Ovary (tissue), 9 donors: ENCODE results near the gene PALD1. TPM values are rescaled to one million over a fixed set of nuclear protein-coding genes. Genes with fewer than 3 reads are reported as not detected.

ENCODE experiments used
- DNase-seq, 5 donors: peaks; one replicate each; pipeline ENCODE4 v3.0.0-alpha.2; 2019 to 2020
- H3K27ac ChIP-seq, 2 donors: fragments of 200-600 bp; one replicate each; pipeline versions ENCODE4 v1.5.1 to v1.8.0; 2019 to 2022
- H3K27me3 ChIP-seq: fragments of 200-600 bp; one replicate; pipeline ENCODE4 v1.8.0; 2022
- H3K36me3 ChIP-seq: fragments of 200-600 bp; sonication (generic); one replicate; pipeline ENCODE4 v1.5.1; 2019
- H3K4me1 ChIP-seq: one replicate; pipeline ENCODE4 v1.8.1; 2013; ENCODE audit warnings: mild to moderate bottlenecking, moderate library complexity; ENCODE audit not compliant: insufficient read depth
- H3K4me3 ChIP-seq: fragments of 200-600 bp; sonication (generic); one replicate; pipeline ENCODE4 v1.5.1; 2017
- H3K9me3 ChIP-seq, 2 donors: fragments of 200-600 bp in 1 of 2; sonication (generic) in 1 of 2; one replicate each; pipeline versions ENCODE4 v1.5.1 to v1.8.1; 2013 to 2019; ENCODE audit warnings: mild to moderate bottlenecking in 1 of 2, moderate library complexity in 1 of 2
- EP300 ChIP-seq: sonication (generic); formaldehyde crosslinking; IDR thresholded peaks from one replicate; pipeline ENCODE4 v1.6.1; 2017; ENCODE audit warnings: antibody characterized with exemption
- POLR2A ChIP-seq: fragments of 450-650 bp; IDR thresholded peaks from one replicate; pipeline ENCODE4 v1.6.1; 2017; ENCODE audit warnings: antibody characterized with exemption, mild to moderate bottlenecking, moderate library complexity
- WGBS, 3 donors: extraction: QIAGEN DNeasy Blood & Tissue Kit in 1 of 3; methylation state at CpG; one replicate each; pipeline versions ENCODE4 v1.1.5 to v1.1.7; 2013 to 2017; 5-methylcytosine and 5-hydroxymethylcytosine counted together
- intact Hi-C, 4 donors: fragments of 100-400 bp; cut with DNase I; formaldehyde crosslinking; loops; one replicate each; pipeline versions ENCODE4 v1.11.0 to v1.15.1; 2022 to 2023
- polyA plus RNA-seq, 2 donors: library from polyadenylated mRNA; stranded (reverse); fragments of 200-250 nt in 1 of 2; fragments of 350-450 nt in 1 of 2; fragmentation: Illumina TruSeq in 1 of 2; extraction: RNeasy Lipid Tissue Mini Kit (QIAGEN cat#74804) in 1 of 2; gene quantifications; one replicate each; pipeline ENCODE4 v1.2.3, GENCODE V29; 2013 to 2014
- total RNA-seq, 7 donors: library from RNA; depleted of rRNA in 2 of 7; stranded (reverse); fragments of >200 nt in 2 of 7; fragmentation: NEBNext Ultra II Directional in 3 of 7; extraction: Animal tissue kit (Norgen Biotek cat#: 25700) in 3 of 7; gene quantifications; one replicate each; pipeline versions ENCODE4 v1.1.0 to v1.2.4, GENCODE V29; 2016 to 2023
- TF ChIP-seq, protein P1 (sequence below), 3 donors: fragments of 450-650 bp in 2 of 3; fragments of 200-600 bp in 1 of 3; IDR thresholded peaks; one replicate each; pipeline versions ENCODE4 v1.5.1 to v1.8.0; 2016 to 2022; ENCODE audit warnings: antibody characterized with exemption in 3 of 3, mild to moderate bottlenecking in 1 of 3
- donor health status: DM: no; HTN: no; CAD: no; lungs with moderate emphysema.
- donor health status: DM: no; HTN: no; CAD: no.
- donor health status: Bipolar disorder and iron deficiency.
- donor health status: DM: yes; HTN: yes; CAD: no.
- donor health status: DM: no; HTN: no; CAD: no.
- donor health status: DM: yes; HTN: yes; CAD: no.

Gene PALD1
- total and polyA plus RNA-seq, 9 donors: 2.2 to 10.5 (median 6.8) TPM

DNA sequence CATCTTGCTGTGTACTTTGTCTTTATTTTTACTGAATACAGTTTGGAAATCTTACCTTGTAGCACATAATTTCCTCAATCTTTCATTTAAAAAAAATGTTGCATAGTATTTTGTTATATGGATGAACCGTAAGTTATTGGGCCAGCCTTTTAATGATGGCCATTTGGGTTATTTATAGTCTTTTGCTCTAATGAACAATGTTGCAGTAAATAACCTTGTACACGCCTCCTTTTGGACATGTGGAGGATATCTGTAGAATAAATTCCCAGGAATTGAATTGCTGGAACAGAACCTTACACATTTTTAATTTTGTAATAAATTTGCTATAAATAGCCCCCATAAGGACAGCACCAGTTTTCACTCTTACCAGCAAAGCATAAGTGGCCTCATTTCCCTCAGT lies 136.6 kb downstream of the PALD1 start:
- Histone ChIP-seq H3K27me3 (no peaks in the 10 kb centered on the region), H3K27ac (no peak overlapping the region), H3K4me1 (no peaks in the 10 kb centered on the region), H3K4me3 (no peak overlapping the region), H3K9me3 (no peaks in the 10 kb centered on the region), H3K36me3 (no peaks in the 10 kb centered on the region)
- WGBS, 3 donors: 85 to 97% (median 97%) methylated on average over 2 of the region's 2 CpGs
- no peak for DNase-seq
- TF ChIP-seq POLR2A: no peak
- no peak for TF ChIP-seq EP300
- TF ChIP-seq, protein P1, sequence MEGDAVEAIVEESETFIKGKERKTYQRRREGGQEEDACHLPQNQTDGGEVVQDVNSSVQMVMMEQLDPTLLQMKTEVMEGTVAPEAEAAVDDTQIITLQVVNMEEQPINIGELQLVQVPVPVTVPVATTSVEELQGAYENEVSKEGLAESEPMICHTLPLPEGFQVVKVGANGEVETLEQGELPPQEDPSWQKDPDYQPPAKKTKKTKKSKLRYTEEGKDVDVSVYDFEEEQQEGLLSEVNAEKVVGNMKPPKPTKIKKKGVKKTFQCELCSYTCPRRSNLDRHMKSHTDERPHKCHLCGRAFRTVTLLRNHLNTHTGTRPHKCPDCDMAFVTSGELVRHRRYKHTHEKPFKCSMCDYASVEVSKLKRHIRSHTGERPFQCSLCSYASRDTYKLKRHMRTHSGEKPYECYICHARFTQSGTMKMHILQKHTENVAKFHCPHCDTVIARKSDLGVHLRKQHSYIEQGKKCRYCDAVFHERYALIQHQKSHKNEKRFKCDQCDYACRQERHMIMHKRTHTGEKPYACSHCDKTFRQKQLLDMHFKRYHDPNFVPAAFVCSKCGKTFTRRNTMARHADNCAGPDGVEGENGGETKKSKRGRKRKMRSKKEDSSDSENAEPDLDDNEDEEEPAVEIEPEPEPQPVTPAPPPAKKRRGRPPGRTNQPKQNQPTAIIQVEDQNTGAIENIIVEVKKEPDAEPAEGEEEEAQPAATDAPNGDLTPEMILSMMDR (IDR thresholded peaks at IDR 0.05): no peak
- intact Hi-C loops: no loop called here

DNA sequence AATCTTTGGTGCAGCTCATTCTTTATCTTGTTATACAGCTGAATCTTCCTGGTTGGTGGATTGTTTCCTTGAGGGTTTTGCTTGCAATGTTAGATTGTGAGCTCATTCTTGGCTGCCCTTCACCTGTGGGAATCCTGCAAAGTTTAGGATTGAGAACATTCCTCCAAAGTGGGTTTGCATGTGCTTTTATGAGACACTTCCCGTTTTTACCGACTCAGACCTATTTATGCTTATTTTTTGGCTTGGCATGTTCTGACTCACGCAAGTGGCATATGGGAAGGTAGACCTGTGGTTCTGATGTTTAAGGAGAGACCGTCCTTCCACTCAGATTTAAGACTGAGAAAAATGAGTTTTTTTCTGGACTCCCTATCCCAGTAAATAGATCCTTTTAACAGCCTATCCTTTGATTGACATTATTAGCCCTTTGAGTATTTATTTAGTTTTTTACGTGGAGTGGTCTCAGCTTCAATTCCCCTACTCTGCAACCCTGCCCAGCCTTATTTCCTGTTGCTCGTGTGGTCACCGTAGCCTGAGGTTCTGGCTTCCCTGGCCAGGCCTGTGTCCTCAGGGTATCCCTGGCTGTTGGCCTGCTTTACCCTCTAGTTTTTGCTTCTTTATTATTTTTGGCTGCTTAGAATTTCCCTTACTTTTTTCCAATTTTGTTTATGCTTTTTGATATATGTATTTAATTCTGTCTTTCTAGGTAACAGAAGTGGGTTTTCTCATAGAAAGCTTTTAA lies 137.4 kb downstream of the PALD1 start:
- intact Hi-C loops: no loop called here

DNA sequence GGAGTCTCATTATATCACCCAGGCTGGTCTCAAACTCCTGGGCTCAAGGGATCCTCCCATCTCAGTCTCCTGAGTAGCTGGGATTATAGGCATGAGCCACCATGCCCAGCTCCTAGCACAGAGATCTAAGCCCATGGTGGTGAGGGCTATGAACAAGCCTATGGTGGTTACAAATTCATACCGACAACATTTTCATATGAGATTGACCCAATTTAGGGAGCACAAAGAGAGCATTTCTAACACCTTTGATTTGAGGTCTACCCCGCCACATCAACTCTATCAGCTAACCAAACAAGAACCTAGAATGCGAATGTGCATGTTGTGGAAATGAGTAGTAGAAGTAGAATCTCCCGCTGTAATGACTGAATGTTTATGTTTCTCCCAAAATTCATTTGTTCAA lies 138.2 kb downstream of the PALD1 start:
- no peak overlapping the region for H3K27ac ChIP-seq
- no peak overlapping the region for H3K4me3 ChIP-seq
- intact Hi-C loops: no loop called here
- TF ChIP-seq EP300 (no peak), POLR2A (no peak)
- TF ChIP-seq, protein P1 (IDR thresholded peaks at IDR 0.05): no peak
- peaks cover 0 to 4% of the 10 kb centered on the region in 2 donors for H3K9me3 ChIP-seq
- WGBS, 3 donors: 98% methylated on average over 4 of the region's 4 CpGs
- DNase-seq: no peak
- no peaks in the 10 kb centered on the region for H3K4me1 ChIP-seq
- no peaks in the 10 kb centered on the region for H3K36me3 ChIP-seq
- no peaks in the 10 kb centered on the region for H3K27me3 ChIP-seq

More for the DNA sequence above, 137.4 kb downstream of the PALD1 start:
- Histone ChIP-seq H3K4me1 (no peaks in the 10 kb centered on the region), H3K27me3 (no peaks in the 10 kb centered on the region), H3K9me3 (peaks cover 0 to 4% of the 10 kb centered on the region in 2 donors), H3K36me3 (no peaks in the 10 kb centered on the region), H3K4me3 (no peak overlapping the region), H3K27ac (no peak overlapping the region)
- no peak for DNase-seq
- TF ChIP-seq POLR2A: no peak
- TF ChIP-seq, protein P1 (IDR thresholded peaks at IDR 0.05): no peak
- TF ChIP-seq EP300: no peak
- 78 to 90% (median 79%) methylated on average over 7 of the region's 7 CpGs for WGBS, 3 donors

Other genes starting within 250 kb of the PALD1 start
- 100 to 1,000 TPM in 1 of 7 donors, 10 to 100 TPM in 6; 36.8 to 162 (median 78.4) TPM for gene PPA1, start 245.3 kb upstream of the PALD1 start, total RNA-seq
- gene PPA1, start 245.3 kb upstream of the PALD1 start, polyA plus RNA-seq: 10 to 100 TPM; 66.8 to 93.3 TPM
- 1 to 10 TPM in 1 of 7 donors, under 1 TPM in 6; 0.15 to 1.1 (median 0.24) TPM for gene NPFFR1, start 194.8 kb upstream of the PALD1 start, total RNA-seq
- gene NPFFR1, start 194.8 kb upstream of the PALD1 start, polyA plus RNA-seq: under 1 TPM; 0.04 to 0.10 TPM
- 1 to 10 TPM; 2.1 to 9.4 (median 4.0) TPM for gene LRRC20, start 96.1 kb upstream of the PALD1 start, total RNA-seq
- gene LRRC20, start 96.1 kb upstream of the PALD1 start, polyA plus RNA-seq: 1 to 10 TPM; 4.9 to 6.2 TPM
- gene EIF4EBP2, start 74.6 kb upstream of the PALD1 start, total RNA-seq: 10 to 100 TPM; 46.3 to 99.2 (median 72.5) TPM
- gene EIF4EBP2, start 74.6 kb upstream of the PALD1 start, polyA plus RNA-seq: 10 to 100 TPM; 37.7 to 97.6 TPM
- gene NODAL, start 37.1 kb upstream of the PALD1 start, total RNA-seq: not detected
- gene NODAL, start 37.1 kb upstream of the PALD1 start, polyA plus RNA-seq: under 1 TPM in 1 of 2 donors, not detected in 1; 0.04 TPM
- 1 to 10 TPM in 6 of 7 donors, under 1 TPM in 1; 0.78 to 5.1 (median 1.3) TPM for gene PRF1, start 124.0 kb downstream of the PALD1 start, total RNA-seq
- gene PRF1, start 124.0 kb downstream of the PALD1 start, polyA plus RNA-seq: 1 to 10 TPM in 1 of 2 donors, under 1 TPM in 1; 0.58 to 4.5 TPM
- gene ADAMTS14, start 193.7 kb downstream of the PALD1 start, total RNA-seq: under 1 TPM in 4 of 7 donors, not detected in 3; 0.07 to 0.17 (median 0.10) TPM
- gene ADAMTS14, start 193.7 kb downstream of the PALD1 start, polyA plus RNA-seq: under 1 TPM; 0.41 to 0.75 TPM